OCI-LY1 (cell line): ENCODE data around the gene U2SURP.

ENCODE experiments used
- H2AFZ ChIP-seq: fragments of 200-600 bp; sonication (generic), shearing (Covaris generic); 2 replicates; pipeline ENCODE4 v1.6.0; 2014; ENCODE audit warnings: antibody characterized with exemption, mild to moderate bottlenecking, low read length
- H3F3A ChIP-seq: fragments of 200-600 bp; sonication (generic), shearing (Covaris generic); 2 replicates; pipeline ENCODE4 v1.6.0; 2014; ENCODE audit warnings: mild to moderate bottlenecking, antibody characterized with exemption, low read length, moderate library complexity; ENCODE audit not compliant: insufficient read depth
- H3K27ac ChIP-seq: fragments of 200-600 bp; sonication (generic); 2 replicates; pipeline ENCODE4 v1.5.1; 2014; ENCODE audit warnings: low read length, mixed run types, mild to moderate bottlenecking, low read depth; ENCODE audit not compliant: poor library complexity, severe bottlenecking
- H3K27me3 ChIP-seq: fragments of 200-600 bp; sonication (generic); 2 replicates; pipeline ENCODE4 v1.6.0; 2014; ENCODE audit warnings: antibody characterized with exemption, mild to moderate bottlenecking, low read length, moderate library complexity; ENCODE audit not compliant: insufficient read depth
- H3K36me3 ChIP-seq: fragments of 200-600 bp; sonication (generic); 2 replicates; pipeline ENCODE4 v1.6.1; 2014; ENCODE audit warnings: mild to moderate bottlenecking, antibody characterized with exemption, low read length, moderate library complexity, mixed read lengths; ENCODE audit not compliant: insufficient read depth
- H3K4me1 ChIP-seq: fragments of 200-600 bp; sonication (generic); 2 replicates; pipeline ENCODE4 v1.5.1; 2014; ENCODE audit warnings: mild to moderate bottlenecking, low read length, moderate library complexity; ENCODE audit not compliant: insufficient read depth, severe bottlenecking
- H3K4me2 ChIP-seq: fragments of 200-600 bp; sonication (generic), shearing (Covaris generic); 2 replicates; pipeline ENCODE4 v1.6.1; 2014; ENCODE audit warnings: low read length
- H3K4me3 ChIP-seq: fragments of 200-600 bp; sonication (generic); 2 replicates; pipeline ENCODE4 v1.5.1; 2014; ENCODE audit warnings: low read length, low read depth, mild to moderate bottlenecking, mixed read lengths; ENCODE audit not compliant: poor library complexity, severe bottlenecking
- H3K79me2 ChIP-seq: fragments of 200-600 bp; shearing (Covaris generic); 2 replicates; pipeline ENCODE4 v1.6.1; 2016; ENCODE audit warnings: mixed run types, low read length, mixed read lengths; ENCODE audit not compliant: insufficient read depth
- H3K9ac ChIP-seq: fragments of 200-600 bp; sonication (generic), shearing (Covaris generic); 2 replicates; pipeline ENCODE4 v1.6.1; 2014; ENCODE audit warnings: mild to moderate bottlenecking, low read length, mixed read lengths
- H3K9me2 ChIP-seq: fragments of 200-600 bp; sonication (generic), shearing (Covaris generic); 2 replicates; pipeline ENCODE4 v1.6.1; 2014; ENCODE audit warnings: low read depth, mild to moderate bottlenecking, low read length, mixed read lengths
- H3K9me3 ChIP-seq: fragments of 200-600 bp; shearing (Covaris generic); 2 replicates; pipeline ENCODE4 v1.6.1; 2014; ENCODE audit warnings: low read length, mixed read lengths
- H4K20me1 ChIP-seq: fragments of 200-600 bp; sonication (generic), shearing (Covaris generic); 2 replicates; pipeline ENCODE4 v1.6.0; 2016; ENCODE audit warnings: mild to moderate bottlenecking, low read length; ENCODE audit not compliant: insufficient read depth
- EZH2 ChIP-seq: fragments of 200-600 bp; sonication (generic), shearing (Covaris generic); IDR thresholded peaks from 2 replicates; pipeline ENCODE4 v1.8.0; 2017; ENCODE audit warnings: borderline replicate concordance, mixed run types, mild to moderate bottlenecking, antibody characterized with exemption, low read length, moderate library complexity, mixed read lengths
- TF ChIP-seq, protein P1 (sequence below): fragments of 200-600 bp; sonication (generic), shearing (Covaris generic); IDR thresholded peaks from 2 replicates; pipeline ENCODE4 v1.5.1; 2017; ENCODE audit warnings: mild to moderate bottlenecking, antibody characterized with exemption, low read length, moderate library complexity, mixed read lengths

The U2SURP gene

DNA sequence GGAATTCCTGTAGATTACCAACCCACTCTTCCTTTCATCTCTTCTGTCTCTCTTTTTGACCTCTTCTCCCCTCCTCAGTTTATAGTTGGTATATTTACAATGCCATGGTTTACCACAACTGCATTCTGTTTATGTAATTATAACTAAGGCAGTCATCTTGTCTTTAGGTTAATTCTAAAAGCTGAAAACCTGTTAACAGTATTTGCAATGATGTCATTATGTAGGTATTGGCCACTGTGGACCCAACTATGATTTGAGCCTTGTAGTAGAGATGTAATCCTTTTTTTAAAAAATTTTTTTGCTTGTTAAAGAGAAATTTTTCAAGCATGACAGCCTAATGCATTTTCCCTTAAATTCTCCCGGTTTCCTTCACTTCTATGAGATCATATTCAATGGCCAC lies 87.5 kb downstream of the U2SURP start:
- H3K27ac ChIP-seq = no peak overlapping the region
- no peak overlapping the region for H2AFZ ChIP-seq
- H3K9ac ChIP-seq = no peak overlapping the region

DNA sequence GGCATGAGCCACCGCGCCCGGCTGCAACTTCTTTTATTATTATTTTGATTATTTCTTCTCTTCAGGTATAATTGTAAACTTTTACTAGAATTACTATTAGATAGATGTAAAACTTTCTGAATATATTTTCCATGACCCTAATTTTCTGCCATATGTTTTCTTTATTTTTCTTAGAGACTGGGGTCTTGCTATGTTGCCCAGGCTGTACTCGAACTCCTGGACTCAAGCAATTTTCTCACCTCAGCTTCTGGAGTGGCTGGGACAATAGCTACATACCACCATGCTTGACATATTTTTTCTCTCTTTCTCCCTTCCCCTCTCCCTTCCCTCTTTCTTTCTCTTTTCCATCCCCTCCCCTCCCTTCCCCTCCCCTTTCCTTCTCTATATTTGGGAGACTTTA lies 88.6 kb downstream of the U2SURP start:
- Histone ChIP-seq H3F3A (no peaks in the 10 kb centered on the region), H3K9me3 (0 out of 2 replicates have a peak, but pooled peaks cover 5% of the 10 kb centered on the region), H3K36me3 (no peaks in the 10 kb centered on the region), H3K4me1 (no peaks in the 10 kb centered on the region), H4K20me1 (no peaks in the 10 kb centered on the region), H3K9me2 (no peaks in the 10 kb centered on the region), H2AFZ (no peak overlapping the region), H3K4me3 (no peak overlapping the region), H3K4me2 (no peak overlapping the region), H3K79me2 (no peaks in the 10 kb centered on the region), H3K9ac (no peak overlapping the region), H3K27me3 (peaks cover 3% of the 10 kb centered on the region; the same call in 1 of the 2 replicates), H3K27ac (no peak overlapping the region)
- TF ChIP-seq EZH2 = no peak
- TF ChIP-seq, protein P1, sequence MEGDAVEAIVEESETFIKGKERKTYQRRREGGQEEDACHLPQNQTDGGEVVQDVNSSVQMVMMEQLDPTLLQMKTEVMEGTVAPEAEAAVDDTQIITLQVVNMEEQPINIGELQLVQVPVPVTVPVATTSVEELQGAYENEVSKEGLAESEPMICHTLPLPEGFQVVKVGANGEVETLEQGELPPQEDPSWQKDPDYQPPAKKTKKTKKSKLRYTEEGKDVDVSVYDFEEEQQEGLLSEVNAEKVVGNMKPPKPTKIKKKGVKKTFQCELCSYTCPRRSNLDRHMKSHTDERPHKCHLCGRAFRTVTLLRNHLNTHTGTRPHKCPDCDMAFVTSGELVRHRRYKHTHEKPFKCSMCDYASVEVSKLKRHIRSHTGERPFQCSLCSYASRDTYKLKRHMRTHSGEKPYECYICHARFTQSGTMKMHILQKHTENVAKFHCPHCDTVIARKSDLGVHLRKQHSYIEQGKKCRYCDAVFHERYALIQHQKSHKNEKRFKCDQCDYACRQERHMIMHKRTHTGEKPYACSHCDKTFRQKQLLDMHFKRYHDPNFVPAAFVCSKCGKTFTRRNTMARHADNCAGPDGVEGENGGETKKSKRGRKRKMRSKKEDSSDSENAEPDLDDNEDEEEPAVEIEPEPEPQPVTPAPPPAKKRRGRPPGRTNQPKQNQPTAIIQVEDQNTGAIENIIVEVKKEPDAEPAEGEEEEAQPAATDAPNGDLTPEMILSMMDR = no peak

More for the DNA sequence above, 87.5 kb downstream of the U2SURP start:
- H3K79me2 ChIP-seq = no peaks in the 10 kb centered on the region
- no peaks in the 10 kb centered on the region for H3K9me2 ChIP-seq
- no peak for TF ChIP-seq EZH2
- TF ChIP-seq, protein P1 = no peak
- no peak overlapping the region for H3K4me2 ChIP-seq
- no peak overlapping the region for H3K4me3 ChIP-seq
- H3K4me1 ChIP-seq = no peaks in the 10 kb centered on the region
- H3F3A ChIP-seq = no peaks in the 10 kb centered on the region
- H3K36me3 ChIP-seq = no peaks in the 10 kb centered on the region
- peaks cover 6% of the 10 kb centered on the region; the same call in 1 of the 2 replicates for H3K27me3 ChIP-seq
- 0 out of 2 replicates have a peak, but pooled peaks cover 5% of the 10 kb centered on the region for H3K9me3 ChIP-seq
- H4K20me1 ChIP-seq = no peaks in the 10 kb centered on the region

DNA sequence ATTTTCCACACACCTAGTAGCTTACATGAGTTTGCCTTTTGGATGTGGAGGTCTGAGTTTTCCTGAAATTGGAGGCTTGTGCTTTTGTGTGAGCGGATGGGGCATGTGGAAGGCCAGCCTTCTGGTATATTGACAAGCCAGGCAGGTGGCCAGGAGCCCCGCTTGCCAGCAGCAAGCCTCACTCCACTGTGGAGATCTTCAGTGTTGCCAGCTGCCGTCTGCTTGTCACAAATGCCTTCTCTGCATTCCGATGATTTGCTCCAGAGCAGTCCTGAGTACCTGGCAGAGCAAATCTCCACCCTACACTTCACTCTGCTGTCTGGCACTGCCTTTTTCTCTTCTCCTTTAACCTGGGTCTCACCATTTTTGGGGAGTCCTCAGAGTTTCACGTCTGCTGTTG lies 89.1 kb downstream of the U2SURP start:
- TF ChIP-seq EZH2 = no peak
- TF ChIP-seq, protein P1 = no peak
- Histone ChIP-seq H3K4me3 (no peak overlapping the region), H3K27me3 (peaks cover 3% of the 10 kb centered on the region; the same call in 1 of the 2 replicates), H3K36me3 (no peaks in the 10 kb centered on the region), H3K9ac (no peak overlapping the region), H3K4me1 (no peaks in the 10 kb centered on the region), H3K4me2 (no peak overlapping the region), H3K9me3 (0 out of 2 replicates have a peak, but pooled peaks cover 5% of the 10 kb centered on the region), H3K79me2 (no peaks in the 10 kb centered on the region), H4K20me1 (no peaks in the 10 kb centered on the region), H3F3A (no peaks in the 10 kb centered on the region), H3K9me2 (no peaks in the 10 kb centered on the region), H3K27ac (no peak overlapping the region), H2AFZ (no peak overlapping the region)
